Panc1 (cell line): Measurements from ENCODE around the gene KDR.

Experiments
- CTCF ChIP-seq: fragments of 450-650 bp; IDR thresholded peaks from 2 replicates; pipeline ENCODE4 v1.5.1; 2017; ENCODE audit warnings: mild to moderate bottlenecking
- POLR2AphosphoS5 ChIP-seq: IDR thresholded peaks from 2 replicates; pipeline ENCODE4 v1.6.1; 2012; ENCODE audit warnings: mild to moderate bottlenecking, low read depth, low read length, moderate library complexity
- SIN3A ChIP-seq: IDR thresholded peaks from 2 replicates; pipeline ENCODE4 v1.6.1; 2012; ENCODE audit warnings: low read depth, mild to moderate bottlenecking, low read length, moderate library complexity, borderline replicate concordance; ENCODE audit not compliant: insufficient read depth

- TF ChIP-seq CTCF = no peak
- no peak for TF ChIP-seq SIN3A
- TF ChIP-seq POLR2AphosphoS5 = no peak
Observed at GRCh38 chr4:55158957-55159356, 33.6 kb upstream of the KDR start.
